ENCODE data around the gene NUP107. TPM values are rescaled to one million over a fixed set of nuclear protein-coding genes. Genes with fewer than 3 reads are reported as not detected.

NUP107 gene
- total and polyA plus RNA-seq, 7 donors = 9.2 to 22.8 (median 19.8) TPM

- H3K36me3 ChIP-seq (ENCODE audit: insufficient read depth in 1 of 2, low read depth in 1 of 2) = no peaks in the 10 kb centered on the region
- H3K4me1 ChIP-seq = peaks cover 4% of the 10 kb centered on the region
- H3K27ac ChIP-seq = no peak overlapping the region
- H3K4me3 ChIP-seq = no peak overlapping the region
- no peak for DNase-seq
- 94 to 96% (median 95%) methylated on average over 14 of the region's 14 CpGs for WGBS, 3 donors
- H3K27me3 ChIP-seq (ENCODE audit: insufficient read depth in 3 of 3, low read length in 2 of 3) = no peaks in the 10 kb centered on the region
- TF ChIP-seq CTCF (IDR thresholded peaks at IDR 0.05) = no peak
- no peak for ATAC-seq
- intact Hi-C loops (cut with DNase I) = no loop called here
- H3K9me3 ChIP-seq = no peaks in the 10 kb centered on the region
These were observed 102.5 kb downstream of the NUP107 start for GRCh38 chr12:68789144-68789878.

- no peaks in the 10 kb centered on the region for H3K27me3 ChIP-seq (ENCODE audit: insufficient read depth in 3 of 3, low read length in 2 of 3)
- intact Hi-C loops (cut with DNase I) = no loop called here
- no peaks in the 10 kb centered on the region for H3K9me3 ChIP-seq
- WGBS, 3 donors = 94 to 95% (median 95%) methylated on average over 13 of the region's 13 CpGs
- TF ChIP-seq CTCF (IDR thresholded peaks at IDR 0.05) = no peak
- H3K4me1 ChIP-seq = peaks cover 4% of the 10 kb centered on the region
- ATAC-seq (no peak), DNase-seq (no peak)
- no peak overlapping the region for H3K27ac ChIP-seq
- H3K36me3 ChIP-seq (ENCODE audit: insufficient read depth in 1 of 2, low read depth in 1 of 2) = no peaks in the 10 kb centered on the region
- no peak overlapping the region for H3K4me3 ChIP-seq
These were observed 103.5 kb downstream of the NUP107 start for GRCh38 chr12:68790081-68790951.

GRCh38 chr12:68790952-68791234 is 104.1 kb downstream of the NUP107 start:
- intact Hi-C loops (cut with DNase I) = no loop called here
- 65 to 67% (median 65%) methylated on average over 3 of the region's 3 CpGs for WGBS, 3 donors
- DNase-seq = no peak
- Histone ChIP-seq H3K9me3 (no peaks in the 10 kb centered on the region), H3K4me1 (peaks cover 4% of the 10 kb centered on the region), H3K27ac (no peak overlapping the region), H3K36me3 (ENCODE audit: insufficient read depth in 1 of 2, low read depth in 1 of 2) (no peaks in the 10 kb centered on the region), H3K4me3 (no peak overlapping the region), H3K27me3 (ENCODE audit: insufficient read depth in 3 of 3, low read length in 2 of 3) (no peaks in the 10 kb centered on the region)
- no peak for TF ChIP-seq CTCF (IDR thresholded peaks at IDR 0.05)
- ATAC-seq = no peak

GRCh38 chr12:68791897-68792481 is 105.2 kb downstream of the NUP107 start:
- DNase-seq (no peak), ATAC-seq (no peak)
- Histone ChIP-seq H3K36me3 (ENCODE audit: insufficient read depth in 1 of 2, low read depth in 1 of 2) (no peaks in the 10 kb centered on the region), H3K27me3 (ENCODE audit: insufficient read depth in 3 of 3, low read length in 2 of 3) (no peaks in the 10 kb centered on the region), H3K4me1 (peaks cover 2% of the 10 kb centered on the region), H3K4me3 (no peak overlapping the region), H3K27ac (no peak overlapping the region), H3K9me3 (no peaks in the 10 kb centered on the region)
- no peak for TF ChIP-seq CTCF (IDR thresholded peaks at IDR 0.05)
- WGBS, 3 donors = 96 to 100% (median 97%) methylated on average over 2 of the region's 2 CpGs
- intact Hi-C loops (cut with DNase I) = no loop called here
